Mesothelial cell of epicardium (in vitro differentiated cells): ENCODE results near the gene NRAS. TPM values are rescaled to one million over a fixed set of nuclear protein-coding genes. Genes with fewer than 3 reads are reported as not detected.
"Not testable (repeated sequence)": the region's sequence is repeated elsewhere in the genome, so short reads cannot be mapped to it uniquely, and the experiment has no call there.

Experiments used
- DNase-seq, 2 experiments: peaks; one replicate each; pipeline ENCODE4 v3.0.0; 2021; ENCODE audit warnings: low spot score in 2 of 2; ENCODE audit not compliant: unreplicated experiment in 2 of 2
- H3K27ac Mint-ChIP-seq: 2 replicates; pipeline ENCODE4 v1.8.0; 2021; ENCODE audit warnings: mixed read lengths
- H3K27me3 Mint-ChIP-seq: 2 replicates; pipeline ENCODE4 v1.8.0; 2021; ENCODE audit warnings: low read depth, mixed read lengths
- H3K36me3 Mint-ChIP-seq: 2 replicates; pipeline ENCODE4 v1.8.0; 2021; ENCODE audit warnings: mixed read lengths
- H3K4me1 Mint-ChIP-seq: 2 replicates; pipeline ENCODE4 v1.8.0; 2021; ENCODE audit warnings: mixed read lengths
- H3K4me3 Mint-ChIP-seq: 2 replicates; pipeline ENCODE4 v1.8.0; 2021; ENCODE audit warnings: mild to moderate bottlenecking, moderate library complexity, mixed read lengths
- H3K9me3 Mint-ChIP-seq: 2 replicates; pipeline ENCODE4 v1.8.0; 2021; ENCODE audit warnings: mixed read lengths
- total RNA-seq: library from RNA; stranded (reverse); gene quantifications from 3 replicates; pipeline ENCODE4 v1.2.1, GENCODE V29; 2021
- TF ChIP-seq, protein P1 (sequence below): fragments of 200-600 bp; sonication (generic); IDR thresholded peaks from one replicate; pipeline ENCODE4 v1.5.0; 2021; ENCODE audit warnings: antibody characterized with exemption; ENCODE audit not compliant: unreplicated experiment

The NRAS gene
- total RNA-seq, 1 donor from 2014 or later: 39.8 TPM

DNA sequence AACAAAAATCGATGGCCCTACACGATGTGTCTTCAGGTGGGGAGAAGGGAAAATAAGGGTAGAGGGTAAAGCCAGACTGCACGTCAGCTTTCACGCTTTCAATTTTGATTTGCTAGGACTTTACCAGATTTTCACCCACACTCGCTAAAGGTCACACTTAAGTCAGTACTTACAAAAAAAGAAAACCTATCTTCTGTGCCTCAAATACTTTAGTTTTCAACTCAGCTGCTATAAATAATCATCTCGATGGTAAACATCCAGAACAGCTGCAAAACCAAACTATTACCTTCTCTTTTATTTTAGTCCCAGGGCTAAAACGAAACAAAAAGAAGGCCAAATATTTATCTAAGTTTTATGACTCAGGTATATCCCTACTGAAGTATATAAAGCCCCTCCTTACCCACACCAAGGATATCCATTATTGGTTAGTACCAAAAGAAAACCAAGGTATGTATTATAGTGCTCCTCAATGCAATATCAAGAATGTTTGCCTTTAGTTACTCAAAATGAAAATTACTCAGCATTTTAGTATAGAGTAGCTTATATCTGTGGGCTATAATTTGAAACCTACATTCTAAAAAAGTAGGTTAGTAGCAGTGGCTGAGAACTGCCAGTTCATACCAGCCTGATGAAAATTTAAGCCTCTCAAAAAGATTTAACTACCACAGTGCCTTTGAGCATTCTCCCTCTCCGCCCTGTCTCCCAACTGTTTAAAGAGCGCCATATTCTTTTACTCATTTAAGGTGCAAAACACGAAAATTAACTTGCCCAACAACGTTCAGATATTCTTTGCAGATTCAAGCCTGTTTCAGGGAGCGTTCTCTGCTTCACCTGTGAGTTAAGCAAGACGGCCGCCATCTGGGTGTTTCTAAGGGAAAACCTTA, 39.7 kb upstream of the NRAS start:
- Mint-ChIP-seq H3K4me1 (peaks cover 51% of the 10 kb centered on the region), H3K36me3 (peaks cover 2% of the 10 kb centered on the region), H3K27ac (peak overlapping the region; percentile 100), H3K4me3 (peak overlapping the region; percentile 99), H3K9me3 (peaks cover 5% of the 10 kb centered on the region), H3K27me3 (no peaks in the 10 kb centered on the region)
- DNase-seq: no peak
- TF ChIP-seq, protein P1, sequence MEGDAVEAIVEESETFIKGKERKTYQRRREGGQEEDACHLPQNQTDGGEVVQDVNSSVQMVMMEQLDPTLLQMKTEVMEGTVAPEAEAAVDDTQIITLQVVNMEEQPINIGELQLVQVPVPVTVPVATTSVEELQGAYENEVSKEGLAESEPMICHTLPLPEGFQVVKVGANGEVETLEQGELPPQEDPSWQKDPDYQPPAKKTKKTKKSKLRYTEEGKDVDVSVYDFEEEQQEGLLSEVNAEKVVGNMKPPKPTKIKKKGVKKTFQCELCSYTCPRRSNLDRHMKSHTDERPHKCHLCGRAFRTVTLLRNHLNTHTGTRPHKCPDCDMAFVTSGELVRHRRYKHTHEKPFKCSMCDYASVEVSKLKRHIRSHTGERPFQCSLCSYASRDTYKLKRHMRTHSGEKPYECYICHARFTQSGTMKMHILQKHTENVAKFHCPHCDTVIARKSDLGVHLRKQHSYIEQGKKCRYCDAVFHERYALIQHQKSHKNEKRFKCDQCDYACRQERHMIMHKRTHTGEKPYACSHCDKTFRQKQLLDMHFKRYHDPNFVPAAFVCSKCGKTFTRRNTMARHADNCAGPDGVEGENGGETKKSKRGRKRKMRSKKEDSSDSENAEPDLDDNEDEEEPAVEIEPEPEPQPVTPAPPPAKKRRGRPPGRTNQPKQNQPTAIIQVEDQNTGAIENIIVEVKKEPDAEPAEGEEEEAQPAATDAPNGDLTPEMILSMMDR: no peak

DNA sequence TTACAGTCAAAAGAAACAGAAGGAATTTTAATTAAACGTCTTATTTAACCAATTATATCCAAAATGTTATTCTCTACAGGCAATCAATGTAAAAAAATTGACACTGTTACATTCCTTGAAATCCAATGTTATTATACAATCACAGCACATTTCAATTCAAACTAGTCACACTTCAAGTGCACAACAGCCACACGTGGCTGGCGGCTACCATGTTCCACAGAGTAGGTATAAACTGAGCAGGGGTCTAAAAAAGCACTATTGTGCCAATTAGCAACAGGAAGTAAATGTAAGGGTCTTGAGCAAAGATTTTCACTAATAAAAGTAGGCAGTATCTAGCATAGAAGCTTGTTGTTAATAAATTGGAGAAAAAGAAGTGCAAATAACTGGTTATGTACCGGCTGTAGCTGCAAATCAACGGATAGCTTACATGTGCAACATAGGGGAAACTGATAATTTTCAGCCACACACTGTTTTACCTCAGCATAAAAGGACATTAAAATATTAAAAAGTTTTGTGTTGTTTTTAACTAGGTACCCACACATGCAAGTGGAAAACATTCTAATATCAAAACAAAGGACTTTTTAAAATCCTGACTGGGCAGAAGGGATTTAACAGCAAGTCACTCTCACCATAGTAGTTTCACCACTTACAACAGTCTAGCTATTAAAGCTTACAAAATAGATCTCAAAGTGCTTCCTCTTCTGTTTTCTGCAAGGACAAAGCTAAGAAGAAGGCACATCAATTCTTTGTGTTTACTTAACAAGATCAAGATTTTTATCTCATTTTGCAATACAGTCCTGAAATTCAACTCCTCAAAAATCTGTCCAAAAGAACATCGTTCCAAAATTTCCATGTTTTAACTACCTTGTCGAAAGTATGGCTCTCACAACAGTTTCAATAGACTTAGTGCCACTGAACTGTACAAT, 38.7 kb upstream of the NRAS start:
- TF ChIP-seq, protein P1: no peak
- Mint-ChIP-seq H3K27ac (peak overlapping the region; percentile 100), H3K36me3 (peaks cover 2% of the 10 kb centered on the region), H3K9me3 (peaks cover 5% of the 10 kb centered on the region), H3K27me3 (no peaks in the 10 kb centered on the region), H3K4me1 (peaks cover 59% of the 10 kb centered on the region), H3K4me3 (peak overlapping the region; percentile 99)
- no peak for DNase-seq

DNA sequence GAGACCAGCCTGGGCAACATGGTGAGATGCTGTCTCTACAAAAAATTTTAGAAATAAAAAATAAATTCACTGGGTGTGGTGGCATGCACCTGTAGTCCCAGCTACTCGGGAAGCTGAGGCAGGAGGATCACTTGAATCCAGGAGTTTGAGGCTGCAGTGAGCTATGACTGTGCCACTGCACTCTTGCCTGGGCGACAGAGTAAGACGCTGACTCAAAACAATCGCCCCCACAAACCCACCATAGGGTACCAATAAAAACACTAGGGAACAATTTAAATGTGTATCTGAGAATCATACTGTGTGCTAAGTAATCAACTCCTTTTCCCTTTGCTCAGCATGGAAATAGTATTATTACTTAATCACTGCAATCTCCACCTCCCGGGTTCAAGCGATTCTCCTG, 37.1 kb upstream of the NRAS start:
- H3K27ac Mint-ChIP-seq, H3K9me3 Mint-ChIP-seq, H3K27me3 Mint-ChIP-seq, H3K4me3 Mint-ChIP-seq, H3K36me3 Mint-ChIP-seq, DNase-seq: not testable (repeated sequence)
- H3K4me1 Mint-ChIP-seq: peaks cover 65% of the 10 kb centered on the region

GRCh38 chr1:114753143-114753542, 36.6 kb upstream of the NRAS start:
- Mint-ChIP-seq H3K4me3 (no peak overlapping the region), H3K36me3 (peaks cover 9% of the 10 kb centered on the region)

DNA sequence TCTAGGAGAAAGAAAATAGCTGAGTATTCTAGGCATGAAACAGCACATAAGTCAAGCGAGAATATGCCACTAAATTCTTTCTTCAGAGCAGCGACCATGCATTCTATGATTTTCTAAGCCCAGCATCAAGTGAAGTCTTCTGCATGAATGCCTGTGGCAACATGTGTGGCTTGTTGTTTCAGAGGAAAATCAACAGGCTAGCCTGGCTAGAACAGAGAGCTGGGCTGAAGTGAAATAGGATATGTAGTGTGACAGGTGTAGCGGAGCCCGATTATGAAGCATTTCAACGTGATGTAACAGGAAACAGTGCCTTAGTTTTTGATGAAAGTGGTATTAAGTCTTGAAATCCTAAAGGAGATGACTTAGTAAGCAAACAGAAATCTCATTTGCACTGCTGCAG, 34.2 kb upstream of the NRAS start:
- Mint-ChIP-seq H3K27ac (peak overlapping the region; percentile 2), H3K36me3 (peaks cover 9% of the 10 kb centered on the region), H3K4me1 (peaks cover 48% of the 10 kb centered on the region), H3K4me3 (no peak overlapping the region), H3K27me3 (no peaks in the 10 kb centered on the region), H3K9me3 (no peaks in the 10 kb centered on the region)
- TF ChIP-seq, protein P1: no peak
- no peak for DNase-seq

More at GRCh38 chr1:114753143-114753542, 36.6 kb upstream of the NRAS start:
- DNase-seq: no peak
- peaks cover 61% of the 10 kb centered on the region for H3K4me1 Mint-ChIP-seq
- TF ChIP-seq, protein P1: no peak
- H3K9me3 Mint-ChIP-seq: no peaks in the 10 kb centered on the region
- no peak overlapping the region for H3K27ac Mint-ChIP-seq
- H3K27me3 Mint-ChIP-seq: no peaks in the 10 kb centered on the region
